HepG2 (cell line): ENCODE data around the gene RPLP2. TPM values are rescaled to one million over a fixed set of nuclear protein-coding genes. Genes with fewer than 3 reads are reported as not detected.

ENCODE experiments used
- ATF3 ChIP-seq: sonication (generic); formaldehyde crosslinking; IDR thresholded peaks from 2 replicates; pipeline ENCODE4 v1.4.0; 2020; ENCODE audit warnings: missing genetic modification reagents
- HDAC1 ChIP-seq: sonication (generic); formaldehyde crosslinking; IDR thresholded peaks from 2 replicates; pipeline ENCODE4 v1.5.1; 2020; ENCODE audit warnings: mild to moderate bottlenecking, missing genetic modification reagents
- HNF4A ChIP-seq: sonication (generic); formaldehyde crosslinking; IDR thresholded peaks from 2 replicates; pipeline ENCODE4 v1.4.0; 2020; ENCODE audit warnings: missing genetic modification reagents
- NFYB ChIP-seq: sonication (generic); formaldehyde crosslinking; IDR thresholded peaks from 2 replicates; pipeline ENCODE4 v1.4.0; 2020; ENCODE audit warnings: missing genetic modification reagents
- NFYC ChIP-seq: IDR thresholded peaks from 2 replicates; pipeline ENCODE4 v1.6.1; 2016; ENCODE audit warnings: missing genetic modification reagents, missing compliant biosample characterization
- PRDM15 ChIP-seq: sonication (generic); formaldehyde crosslinking; IDR thresholded peaks from 2 replicates; pipeline ENCODE4 v1.4.0; 2020; ENCODE audit warnings: missing genetic modification reagents
- TCF7L2 ChIP-seq: IDR thresholded peaks from 2 replicates; pipeline ENCODE4 v1.6.1; 2011; ENCODE audit warnings: mild to moderate bottlenecking, low read depth, low read length, moderate library complexity
- TEAD3 ChIP-seq: optimal IDR thresholded peaks from 2 replicates; pipeline ENCODE3; 2016; ENCODE audit warnings: borderline replicate concordance
- TFDP2 ChIP-seq: sonication (generic); formaldehyde crosslinking; IDR thresholded peaks from 2 replicates; pipeline ENCODE4 v1.4.0; 2020; ENCODE audit warnings: missing genetic modification reagents
- U2AF2 ChIP-seq: fragments of 200-400 bp; formaldehyde crosslinking; IDR thresholded peaks from 2 replicates; pipeline ENCODE4 v1.6.1; 2017; ENCODE audit warnings: low read depth, mild to moderate bottlenecking, low read length
- USF2 ChIP-seq, 2 experiments: sonication (generic) in 1 of 2; formaldehyde crosslinking in 1 of 2; IDR thresholded peaks; 2 replicates each; pipeline versions ENCODE4 v1.5.1 to v1.6.1; 2011 to 2020; ENCODE audit warnings: borderline replicate concordance in 1 of 2, low read depth in 1 of 2, low read length in 1 of 2, mild to moderate bottlenecking in 1 of 2, missing genetic modification reagents in 1 of 2, moderate library complexity in 1 of 2
- YY1 ChIP-seq: IDR thresholded peaks from 2 replicates; pipeline ENCODE4 v1.6.1; 2011; ENCODE audit warnings: low read length, low read depth, moderate library complexity, mild to moderate bottlenecking; ENCODE audit not compliant: insufficient read depth, insufficient replicate concordance
- ZBTB37 ChIP-seq: sonication (generic); formaldehyde crosslinking; IDR thresholded peaks from 2 replicates; pipeline ENCODE4 v1.4.0; 2020; ENCODE audit warnings: mild to moderate bottlenecking, missing genetic modification reagents
- ZEB1 ChIP-seq: IDR thresholded peaks from 2 replicates; pipeline ENCODE4 v1.6.1; 2012; ENCODE audit warnings: mild to moderate bottlenecking, low read depth, inconsistent platforms; ENCODE audit not compliant: insufficient replicate concordance
- ZKSCAN1 ChIP-seq: fragments of 150-350 bp; IDR thresholded peaks from 2 replicates; pipeline ENCODE4 v1.6.1; 2014; ENCODE audit warnings: low read length
- ZMYM4 ChIP-seq: sonication (generic); formaldehyde crosslinking; IDR thresholded peaks from 2 replicates; pipeline ENCODE4 v1.8.1; 2023; ENCODE audit warnings: mild to moderate bottlenecking, missing genetic modification reagents
- ZNF552 ChIP-seq: sonication (generic); formaldehyde crosslinking; IDR thresholded peaks from 2 replicates; pipeline ENCODE4 v1.9.0; 2022; ENCODE audit warnings: missing genetic modification reagents, mild to moderate bottlenecking, borderline replicate concordance
- polyA plus RNA-seq, 8 experiments: library from polyadenylated mRNA; depleted of rRNA in 3 of 8; stranded (reverse) in 7 of 8; unstranded in 1 of 8; fragments of >200 nt; fragmentation: Illumina TruSeq in 4 of 8; extraction: Trizol in 4 of 8; gene quantifications; 2 replicates each; pipeline versions ENCODE4 v1.2.1 to v1.2.3, GENCODE V29; 2011 to 2016; ENCODE audit warnings: low read depth in 4 of 8, missing spikeins in 1 of 8, mixed read lengths in 1 of 8; ENCODE audit not compliant: insufficient read depth in 1 of 8
- total RNA-seq, 5 experiments: library from RNA; depleted of rRNA; stranded (reverse); fragments of >200 nt; fragmentation: Illumina TruSeq; extraction: Trizol; gene quantifications; 2 replicates each; pipeline ENCODE4 v1.2.3, GENCODE V29; 2016; ENCODE audit warnings: low read depth in 1 of 5

The RPLP2 gene
- total and polyA plus RNA-seq, 2 of the 13 experiments (the other 11 are each of a cell fraction or from before 2014, with no cell fraction given), result 978 to 2,106 TPM

- TF ChIP-seq PRDM15 (CRISPR knock-in tag) (no peak), TEAD3 (CRISPR knock-in tag) (peak; percentile 68), ZNF552 (CRISPR knock-in tag) (peak; percentile 45; the same call in 1 of the 2 replicates), HDAC1 (CRISPR knock-in tag) (peak; percentile 82), NFYC (CRISPR knock-in tag) (peak; percentile 32; the same call in 1 of the 2 replicates), ZBTB37 (CRISPR knock-in tag) (no peak), ATF3 (CRISPR knock-in tag) (0 out of 2 replicates have a peak, but pooled peaks have one; percentile 37), TFDP2 (CRISPR knock-in tag) (peak; percentile 79), ZKSCAN1 (no peak), ZEB1 (peak; percentile 35), USF2 (IDR thresholded peaks at IDR 0.05; ENCODE audit: low read depth, low read length) (peak; percentile 51), USF2 (CRISPR knock-in tag; IDR thresholded peaks at IDR 0.05; ENCODE audit: borderline replicate concordance) (peak; percentile 76; the same call in 1 of the 2 replicates), NFYB (no peak), HNF4A (CRISPR knock-in tag) (peak; percentile 91), TCF7L2 (no peak), ZMYM4 (CRISPR knock-in tag) (peak; percentile 52; the same call in 1 of the 2 replicates), U2AF2 (no peak), YY1 (peak; percentile 32)
Observed at GRCh38 chr11:838441-839279, 28.9 kb downstream of the RPLP2 start (continued).
